Gastroesophageal sphincter (tissue), 4 donors: Measurements from ENCODE around the gene YTHDF2. TPM values are rescaled to one million over a fixed set of nuclear protein-coding genes. Genes with fewer than 3 reads are reported as not detected.

ENCODE experiments used
- ATAC-seq: fragments of 150-250 bp; one replicate; pipeline ENCODE4 v1.9.1; 2016; ENCODE audit warnings: mild to moderate bottlenecking, moderate library complexity
- H3K27ac ChIP-seq, 4 donors: fragments of 200-600 bp; sonication (generic) in 3 of 4; 1 replicate in 3 of 4; 2 replicates in 1 of 4; pipeline ENCODE4 v1.5.1; 2016 to 2019
- H3K27me3 ChIP-seq: fragments of 200-600 bp; sonication (generic); one replicate; pipeline ENCODE4 v1.5.1; 2019
- H3K36me3 ChIP-seq, 2 donors: fragments of 200-600 bp; sonication (generic); one replicate each; pipeline ENCODE4 v1.5.1; 2019; ENCODE audit warnings: control low read depth in 1 of 2
- H3K4me1 ChIP-seq, 3 donors: fragments of 200-600 bp; sonication (generic); 1 replicate in 2 of 3; 2 replicates in 1 of 3; pipeline ENCODE4 v1.5.1; 2016 to 2019; ENCODE audit warnings: control low read depth in 2 of 3
- H3K4me3 ChIP-seq, 2 donors: fragments of 200-600 bp; sonication (generic); one replicate each; pipeline ENCODE4 v1.5.1; 2019; ENCODE audit warnings: mild to moderate bottlenecking in 1 of 2, moderate library complexity in 1 of 2
- H3K9me3 ChIP-seq, 3 donors: fragments of 200-600 bp; sonication (generic); one replicate each; pipeline ENCODE4 v1.5.1; 2017 to 2019; ENCODE audit warnings: control low read depth in 2 of 3
- CTCF ChIP-seq, 4 experiments: fragments of 200-600 bp in 2 of 4; fragments of 450-650 bp in 2 of 4; sonication (generic) in 1 of 4; IDR thresholded peaks; one replicate each; pipeline ENCODE4 v1.5.1; 2017 to 2019; ENCODE audit warnings: antibody characterized with exemption in 4 of 4, mild to moderate bottlenecking in 2 of 4, moderate library complexity in 2 of 4
- EP300 ChIP-seq: sonication (generic); formaldehyde crosslinking; IDR thresholded peaks from one replicate; pipeline ENCODE4 v1.6.1; 2017; ENCODE audit warnings: antibody characterized with exemption, mild to moderate bottlenecking
- POLR2A ChIP-seq, 2 donors: fragments of 450-650 bp; IDR thresholded peaks; one replicate each; pipeline ENCODE4 v1.6.1; 2017; ENCODE audit warnings: antibody characterized with exemption in 2 of 2, mild to moderate bottlenecking in 2 of 2, moderate library complexity in 1 of 2
- POLR2AphosphoS5 ChIP-seq: sonication (generic); formaldehyde crosslinking; IDR thresholded peaks from one replicate; pipeline ENCODE4 v1.6.1; 2017; ENCODE audit warnings: antibody characterized with exemption
- WGBS, 2 donors: methylation state at CpG; one replicate each; pipeline ENCODE4 v1.1.5; 2018; ENCODE audit warnings: low coverage in 1 of 2; 5-methylcytosine and 5-hydroxymethylcytosine counted together
- total RNA-seq, 4 donors: library from RNA; depleted of rRNA; stranded (reverse); fragments of >200 nt; gene quantifications; one replicate each; pipeline ENCODE4 v1.1.0, GENCODE V29; 2016

Gene YTHDF2
- total RNA-seq, 4 donors from 2014 or later = 40.7 to 48.6 (median 44.4) TPM

DNA sequence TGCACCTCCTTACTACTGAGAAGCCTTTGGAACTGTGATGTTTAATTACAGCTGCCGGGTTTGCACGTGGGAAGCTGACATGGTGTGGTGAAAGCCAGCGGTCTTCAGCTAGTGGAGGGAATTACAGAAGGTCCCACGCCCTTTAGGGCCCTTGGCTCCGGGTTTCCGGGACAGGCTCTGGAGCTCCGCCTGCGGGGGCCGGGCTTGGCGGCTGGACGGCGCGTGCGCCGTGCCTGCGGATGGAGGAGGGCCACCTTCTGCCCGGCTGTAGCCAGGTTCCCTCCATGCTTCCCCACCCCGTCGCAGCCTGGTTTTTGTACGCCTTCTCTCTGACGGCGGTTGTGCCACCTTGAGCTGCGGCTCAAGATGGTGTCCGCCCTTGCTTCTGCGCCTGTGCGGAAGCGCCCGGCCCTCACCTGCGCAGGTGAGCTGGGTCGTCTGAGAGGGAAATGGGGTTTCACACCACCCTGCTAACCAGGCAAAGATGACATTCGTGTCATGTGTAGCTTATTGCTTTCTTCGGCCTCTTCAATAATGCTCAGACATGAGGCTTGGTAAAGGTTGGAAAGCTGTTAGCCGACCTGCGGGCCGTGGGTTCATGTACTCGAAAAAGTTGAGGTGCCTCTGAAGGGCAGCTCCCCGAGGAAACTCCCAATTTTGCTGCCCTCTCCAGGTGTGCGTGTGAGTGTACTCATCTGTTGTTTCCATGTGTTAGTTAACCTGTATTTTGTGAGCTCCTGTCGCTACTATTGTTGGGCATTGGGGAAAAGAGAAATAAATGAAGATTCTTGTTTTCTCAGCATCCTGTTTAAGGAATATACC, 38.6 kb downstream of the YTHDF2 start:
- WGBS, 2 donors = 35 to 67% methylated on average over 3 to 6 of the region's 39 CpGs
- Histone ChIP-seq H3K4me1 (peaks cover 0 to 21% (median 7%) of the 10 kb centered on the region in 3 donors), H3K27ac (peak overlapping the region in 3 of 4 donors; percentile 14 to 61 (median 46)), H3K36me3 (peaks cover 0 to 28% of the 10 kb centered on the region in 2 donors), H3K9me3 (no peaks in the 10 kb centered on the region), H3K4me3 (peak overlapping the region; percentile 23 to 54), H3K27me3 (no peaks in the 10 kb centered on the region)
- ATAC-seq = peak; percentile 90
- TF ChIP-seq POLR2AphosphoS5 (peak; percentile 56), CTCF (IDR thresholded peaks at IDR 0.05) (peak in 1 of 4 experiments; percentile 18), POLR2A (IDR thresholded peaks at IDR 0.05) (no peak), EP300 (no peak)

DNA sequence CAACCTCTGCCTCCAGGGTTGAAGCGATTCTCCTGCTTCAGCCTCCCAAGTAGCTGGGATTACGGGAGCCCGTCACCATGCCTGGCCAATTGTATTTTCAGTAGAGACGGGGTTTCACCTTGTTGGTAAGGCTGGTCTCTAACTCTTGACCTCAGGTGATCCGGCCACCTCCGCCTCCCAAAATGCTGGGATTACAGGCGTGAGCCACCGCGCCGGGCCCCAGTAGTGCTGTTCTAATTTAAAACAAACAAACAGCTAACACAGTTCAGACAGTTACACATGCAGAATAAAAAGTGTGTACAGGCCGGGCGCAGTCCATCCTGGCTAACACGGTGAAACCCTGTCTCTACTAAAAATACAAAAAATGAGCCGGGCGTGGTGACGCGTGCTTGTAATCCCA, 39.6 kb downstream of the YTHDF2 start:
- TF ChIP-seq POLR2A (IDR thresholded peaks at IDR 0.05) (no peak), CTCF (IDR thresholded peaks at IDR 0.05) (no peak), POLR2AphosphoS5 (no peak), EP300 (no peak)
- H3K36me3 ChIP-seq = peaks cover 0 to 18% of the 10 kb centered on the region in 2 donors
- H3K9me3 ChIP-seq = no peaks in the 10 kb centered on the region
- H3K27me3 ChIP-seq = no peaks in the 10 kb centered on the region
- H3K27ac ChIP-seq = no peak overlapping the region
- WGBS, 2 donors = 95 to 98% methylated on average over 9 to 11 of the region's 17 CpGs
- peaks cover 0 to 17% (median 7%) of the 10 kb centered on the region in 3 donors for H3K4me1 ChIP-seq
- ATAC-seq = no peak
- no peak overlapping the region for H3K4me3 ChIP-seq

GRCh38 chr1:28778021-28778420, 41.3 kb downstream of the YTHDF2 start:
- no peak for ATAC-seq
- Histone ChIP-seq H3K4me1 (peaks cover 0 to 17% (median 7%) of the 10 kb centered on the region in 3 donors), H3K4me3 (no peak overlapping the region), H3K27ac (no peak overlapping the region), H3K9me3 (no peaks in the 10 kb centered on the region), H3K36me3 (peaks cover 0 to 9% of the 10 kb centered on the region in 2 donors), H3K27me3 (no peaks in the 10 kb centered on the region)
- no peak for TF ChIP-seq POLR2A (IDR thresholded peaks at IDR 0.05)
- no peak for TF ChIP-seq POLR2AphosphoS5
- TF ChIP-seq EP300 = no peak
- TF ChIP-seq CTCF (IDR thresholded peaks at IDR 0.05) = no peak
- 83% methylated on average over 1 of the region's 2 CpGs; no CpG with 5 or more reads in 1 of the 2 donors for WGBS, 2 donors

- no peaks in the 10 kb centered on the region for H3K9me3 ChIP-seq
- no peak for ATAC-seq
- WGBS, 2 donors = 88 to 96% methylated on average over 3 to 6 of the region's 6 CpGs
- H3K4me3 ChIP-seq = no peak overlapping the region
- H3K4me1 ChIP-seq = peaks cover 0 to 11% (median 5%) of the 10 kb centered on the region in 3 donors
- no peaks in the 10 kb centered on the region for H3K27me3 ChIP-seq
- no peaks in the 10 kb centered on the region for H3K36me3 ChIP-seq
- no peak overlapping the region for H3K27ac ChIP-seq
- TF ChIP-seq POLR2A (IDR thresholded peaks at IDR 0.05) (no peak), POLR2AphosphoS5 (no peak), EP300 (no peak), CTCF (IDR thresholded peaks at IDR 0.05) (no peak)
Observed at GRCh38 chr1:28779751-28780408, 43.1 kb downstream of the YTHDF2 start.
